ENCODE measurements around the gene MT4.

DNA sequence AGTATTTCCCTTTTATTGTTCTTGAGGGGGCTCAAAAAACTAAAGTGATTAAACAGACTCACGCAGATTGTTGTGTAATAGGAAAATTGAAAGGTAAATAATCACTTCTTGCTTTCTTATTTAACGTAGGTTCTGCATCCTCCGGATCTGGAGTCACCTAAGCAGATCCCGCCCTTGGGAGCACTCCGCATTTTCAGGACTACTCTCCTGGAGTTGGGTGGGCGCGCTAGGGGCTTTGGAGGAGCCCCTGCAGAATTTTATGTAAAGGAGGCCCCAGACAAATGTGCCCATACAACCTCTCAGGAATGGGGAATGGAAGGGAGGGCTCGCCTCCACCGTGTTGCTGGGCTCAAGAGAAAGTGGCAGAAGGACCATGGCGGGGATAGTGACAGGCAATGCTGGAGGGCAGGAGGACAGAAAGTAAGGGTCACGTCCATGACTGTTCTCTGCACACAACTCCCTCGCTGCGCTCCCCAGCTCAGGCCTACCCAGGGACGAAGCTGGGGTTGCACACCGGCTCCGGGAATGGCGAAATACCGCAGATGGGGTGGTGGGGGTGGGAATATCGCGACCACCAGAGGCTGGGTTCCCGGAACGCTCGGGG, 51.8 kb downstream of the MT4 start:
- TF ChIP-seq, protein P1, sequence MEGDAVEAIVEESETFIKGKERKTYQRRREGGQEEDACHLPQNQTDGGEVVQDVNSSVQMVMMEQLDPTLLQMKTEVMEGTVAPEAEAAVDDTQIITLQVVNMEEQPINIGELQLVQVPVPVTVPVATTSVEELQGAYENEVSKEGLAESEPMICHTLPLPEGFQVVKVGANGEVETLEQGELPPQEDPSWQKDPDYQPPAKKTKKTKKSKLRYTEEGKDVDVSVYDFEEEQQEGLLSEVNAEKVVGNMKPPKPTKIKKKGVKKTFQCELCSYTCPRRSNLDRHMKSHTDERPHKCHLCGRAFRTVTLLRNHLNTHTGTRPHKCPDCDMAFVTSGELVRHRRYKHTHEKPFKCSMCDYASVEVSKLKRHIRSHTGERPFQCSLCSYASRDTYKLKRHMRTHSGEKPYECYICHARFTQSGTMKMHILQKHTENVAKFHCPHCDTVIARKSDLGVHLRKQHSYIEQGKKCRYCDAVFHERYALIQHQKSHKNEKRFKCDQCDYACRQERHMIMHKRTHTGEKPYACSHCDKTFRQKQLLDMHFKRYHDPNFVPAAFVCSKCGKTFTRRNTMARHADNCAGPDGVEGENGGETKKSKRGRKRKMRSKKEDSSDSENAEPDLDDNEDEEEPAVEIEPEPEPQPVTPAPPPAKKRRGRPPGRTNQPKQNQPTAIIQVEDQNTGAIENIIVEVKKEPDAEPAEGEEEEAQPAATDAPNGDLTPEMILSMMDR (IDR thresholded peaks at IDR 0.05) = no peak
- TF ChIP-seq RCOR1 (IDR thresholded peaks at IDR 0.05; ENCODE audit: low read length) (no peak), MXI1 (IDR thresholded peaks at IDR 0.05; ENCODE audit: low read depth, low read length) (no peak), YY1 (IDR thresholded peaks at IDR 0.05; ENCODE audit: low read depth) (no peak)
